GM19099 (cell line): ENCODE data around the gene SPTA1.

Experiments
- POLR2A ChIP-seq: IDR thresholded peaks from 3 replicates; pipeline ENCODE4 v1.6.1; 2011; ENCODE audit warnings: low read depth; ENCODE audit not compliant: insufficient read length; ENCODE audit errors: extremely low read depth

SPTA1 gene

GRCh38 chr1:158613764-158614163 is 72.8 kb downstream of the SPTA1 start:
- no peak for TF ChIP-seq POLR2A

GRCh38 chr1:158611916-158612315 is 74.6 kb downstream of the SPTA1 start:
- TF ChIP-seq POLR2A = no peak

GRCh38 chr1:158607296-158607695 is 79.2 kb downstream of the SPTA1 start:
- TF ChIP-seq POLR2A = no peak

- TF ChIP-seq POLR2A = no peak
These were observed 81.5 kb downstream of the SPTA1 start, which contains the start of gene OR10Z1 for GRCh38 chr1:158604968-158605367. Gene OR10Z1 (plus strand): TSS chr1:158605268. CDS start chr1:158606439, 1,171 bp downstream.

- TF ChIP-seq POLR2A = no peak
These were observed 85.8 kb downstream of the SPTA1 start for GRCh38 chr1:158600735-158601134.

- no peak for TF ChIP-seq POLR2A
These were observed 99.6 kb downstream of the SPTA1 start for GRCh38 chr1:158586942-158587341.

GRCh38 chr1:158583962-158584361 is 102.6 kb downstream of the SPTA1 start:
- no peak for TF ChIP-seq POLR2A

- no peak for TF ChIP-seq POLR2A
These were observed 106.8 kb downstream of the SPTA1 start, which contains the start of gene OR10X1 for GRCh38 chr1:158579733-158580132. Gene OR10X1 (minus strand): TSS chr1:158579899. CDS start chr1:158579899, 0 bp downstream.

- no peak for TF ChIP-seq POLR2A
These were observed 109.0 kb downstream of the SPTA1 start for GRCh38 chr1:158577561-158577960.

- no peak for TF ChIP-seq POLR2A
These were observed 114.3 kb downstream of the SPTA1 start for GRCh38 chr1:158572226-158572625.

GRCh38 chr1:158570480-158570879 is 116.0 kb downstream of the SPTA1 start, which contains the start of gene OR6P1:
Gene OR6P1 (minus strand): TSS chr1:158570580. CDS start chr1:158563604, 6,976 bp downstream.
- no peak for TF ChIP-seq POLR2A

- no peak for TF ChIP-seq POLR2A
These were observed 121.9 kb downstream of the SPTA1 start for GRCh38 chr1:158564608-158565007.

- TF ChIP-seq POLR2A = no peak
These were observed 122.7 kb downstream of the SPTA1 start for GRCh38 chr1:158563853-158564252.
